Measurements from ENCODE around the gene ACTL8. TPM values are rescaled to one million over a fixed set of nuclear protein-coding genes. Genes with fewer than 3 reads are reported as not detected.

The ACTL8 gene
- polyA plus RNA-seq, 1 donor = not detected

DNA sequence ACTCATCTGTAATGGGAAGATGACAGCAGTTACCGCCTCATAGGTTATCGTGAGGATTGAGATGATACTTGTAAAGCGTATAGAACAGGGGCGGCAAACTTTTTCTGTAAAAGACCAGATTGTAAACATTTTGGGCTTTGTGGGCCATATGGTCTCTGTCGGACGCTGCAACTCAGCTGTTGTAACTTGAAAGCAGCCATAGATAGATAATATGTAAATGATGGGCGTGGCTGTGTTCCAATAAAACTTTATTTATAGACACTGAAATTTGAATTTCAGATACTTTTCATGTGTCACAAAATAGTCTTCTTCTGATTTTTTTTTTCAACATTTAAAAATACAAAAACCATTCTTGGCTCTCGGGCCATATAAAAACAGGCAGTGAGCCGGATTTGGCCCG is 15.8 kb downstream of the ACTL8 start:
- DNase-seq = no peak

DNA sequence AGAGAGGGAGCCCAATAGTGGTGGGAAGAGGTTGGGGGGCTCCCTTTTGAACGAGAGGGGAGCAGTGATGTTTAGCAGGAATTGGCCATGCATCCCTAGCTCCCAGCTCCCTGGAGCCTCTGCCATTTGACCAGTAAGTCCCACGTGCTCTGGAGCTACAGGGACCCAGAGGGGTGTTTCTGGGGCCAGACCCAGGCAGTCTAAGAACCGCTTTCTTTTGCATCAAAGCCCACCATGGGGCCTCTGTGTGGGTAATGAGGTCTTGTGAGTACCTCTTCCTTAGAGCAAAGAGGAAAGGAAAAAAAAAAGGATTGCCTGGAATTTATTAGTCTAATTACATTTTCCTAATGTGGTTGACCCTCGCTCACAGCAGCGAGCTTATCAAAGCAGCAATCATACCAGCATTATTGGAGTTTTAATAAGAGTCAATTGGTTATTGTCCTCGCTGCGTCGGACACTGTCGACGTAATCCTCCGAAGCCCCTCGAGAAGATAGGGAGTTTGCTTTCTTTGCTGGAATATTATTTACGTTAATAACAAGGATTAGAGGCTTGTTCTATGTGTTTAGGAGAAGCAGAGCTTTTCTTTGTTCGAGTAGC is 17.6 kb downstream of the ACTL8 start:
- DNase-seq = no peak

DNA sequence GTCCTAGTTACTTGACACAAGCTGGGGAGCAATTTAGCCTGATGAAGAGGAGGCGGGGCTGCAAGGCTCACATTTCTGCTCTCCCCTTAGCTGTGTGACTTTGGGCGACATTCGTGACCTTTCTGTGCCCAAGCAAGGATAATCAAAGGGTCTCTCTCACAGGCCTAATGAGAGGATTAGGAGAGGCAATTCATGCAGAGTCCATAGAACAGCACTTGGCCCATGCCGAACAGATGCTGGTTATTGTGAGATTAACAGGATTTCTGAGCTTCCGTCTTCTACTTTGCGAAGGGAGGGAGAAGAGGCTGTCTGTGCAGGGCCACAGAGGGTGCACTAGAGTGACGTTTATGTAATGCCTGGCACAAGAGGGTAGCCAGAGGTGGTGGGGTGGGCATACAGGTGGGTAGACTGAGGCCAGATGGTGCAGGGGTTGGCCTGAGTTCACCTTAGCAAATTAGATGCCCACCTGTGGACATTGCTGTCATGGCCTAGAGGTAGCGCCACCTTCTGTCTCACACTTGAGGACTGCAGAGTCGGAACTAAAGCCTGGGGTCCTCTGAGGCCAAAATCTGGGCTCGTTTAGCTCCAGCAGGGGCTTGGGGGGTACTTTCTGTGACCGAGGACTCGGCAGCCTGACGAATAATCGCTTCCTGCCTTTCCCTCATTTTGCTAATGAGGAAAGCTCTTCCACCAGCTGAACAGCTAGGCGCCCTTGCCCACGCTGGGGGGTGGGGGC is 18.6 kb downstream of the ACTL8 start:
- no peak for DNase-seq

DNA sequence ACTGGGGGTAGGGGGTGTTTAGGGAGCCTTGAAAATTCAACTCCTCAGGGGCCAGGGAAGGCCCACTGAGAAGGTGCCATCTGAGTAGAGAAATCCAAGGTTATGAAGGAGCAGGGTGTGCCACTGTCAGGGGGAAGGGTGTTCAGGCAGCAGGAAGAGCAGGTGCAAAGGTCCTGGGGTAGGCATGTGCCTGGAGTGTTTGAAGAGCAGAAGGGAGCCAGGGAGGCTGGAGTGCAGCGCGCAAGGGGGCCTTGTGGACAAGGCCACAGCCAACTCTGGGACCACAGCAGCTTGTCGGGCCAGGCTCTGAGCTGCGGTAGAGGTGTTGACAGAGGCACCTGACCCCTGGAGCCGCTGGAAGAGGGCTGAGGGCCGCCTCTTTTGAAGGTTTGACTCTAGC is 19.3 kb downstream of the ACTL8 start:
- no peak for DNase-seq

DNA sequence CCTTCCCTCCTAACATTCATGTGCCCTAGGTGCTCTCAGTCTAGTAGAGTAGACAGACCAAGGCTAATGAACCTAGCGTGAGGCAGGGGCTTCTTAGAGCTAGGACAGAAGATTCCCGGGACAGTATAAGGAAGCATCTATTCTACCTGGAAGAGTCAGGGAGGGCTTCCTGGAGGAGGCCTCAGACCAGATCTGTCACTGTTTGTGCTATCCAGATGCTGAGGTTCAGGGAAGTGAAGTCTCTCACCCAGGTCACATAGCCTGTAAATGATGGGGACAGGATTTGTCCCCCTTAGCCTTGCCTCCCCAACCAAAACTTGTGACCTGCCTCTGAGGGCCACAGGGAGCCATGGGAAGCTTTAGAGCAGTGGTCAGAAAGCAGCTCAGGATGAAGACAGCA is 20.7 kb downstream of the ACTL8 start:
- no peak for DNase-seq

DNA sequence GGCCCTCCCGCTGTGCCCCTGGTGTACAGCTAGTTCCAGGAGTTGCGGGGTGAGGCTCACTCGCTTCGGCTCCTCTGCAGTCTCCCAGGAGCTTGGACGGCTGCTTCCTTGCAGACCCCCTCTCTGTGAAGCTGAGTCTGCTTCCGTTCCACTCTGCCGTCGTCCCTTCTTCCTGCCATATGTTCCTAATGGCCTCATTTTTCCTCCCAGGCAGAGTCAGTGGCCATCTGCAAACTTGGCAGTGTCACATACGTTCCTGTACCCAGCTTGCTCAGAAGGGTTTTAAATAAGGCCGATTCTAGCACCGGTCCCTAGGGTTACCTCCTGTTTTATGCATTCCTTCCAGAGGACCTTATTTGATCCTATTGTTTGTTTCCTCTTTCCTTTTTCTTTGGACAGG is 21.3 kb downstream of the ACTL8 start:
- DNase-seq = no peak

DNA sequence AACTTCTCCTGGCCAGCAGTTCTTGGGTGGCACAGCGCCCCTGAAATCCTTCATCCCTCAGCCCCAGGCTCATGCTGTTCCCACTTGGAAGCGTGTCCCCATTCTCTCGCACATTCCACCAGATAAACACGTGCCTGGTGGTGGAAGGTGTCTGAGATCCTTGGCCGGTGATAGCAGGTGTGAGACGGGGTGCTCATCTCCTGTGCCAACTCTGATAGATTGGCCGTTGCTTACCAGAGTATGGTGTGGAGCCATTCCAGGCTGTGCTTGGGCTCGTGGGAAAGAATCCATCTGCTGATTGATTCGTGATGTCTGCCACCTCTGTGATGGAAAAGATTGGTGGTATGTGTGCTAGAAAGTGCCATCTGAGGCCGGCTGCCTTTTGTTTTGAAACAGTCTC is 22.2 kb downstream of the ACTL8 start:
- DNase-seq = no peak

DNA sequence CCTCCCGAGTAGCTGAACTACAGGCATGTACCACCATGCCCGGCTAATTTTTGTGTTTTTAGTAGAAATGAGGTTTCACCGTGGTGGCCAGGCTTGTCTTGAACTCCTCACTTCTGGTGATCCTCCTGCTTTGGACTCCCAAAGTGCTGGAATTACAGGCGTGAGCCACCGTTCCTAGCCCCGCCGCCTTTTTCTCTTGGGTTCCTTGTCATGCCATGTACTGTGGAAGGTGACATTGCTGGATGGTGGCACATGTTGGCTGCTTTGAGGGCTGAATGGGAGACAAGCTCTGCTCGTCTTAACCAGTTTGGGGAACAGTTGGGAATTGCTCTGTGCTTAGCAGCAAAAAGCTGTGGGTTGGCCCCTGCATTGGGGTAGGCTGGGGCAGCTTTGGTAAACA is 22.7 kb downstream of the ACTL8 start:
- no peak for DNase-seq

DNA sequence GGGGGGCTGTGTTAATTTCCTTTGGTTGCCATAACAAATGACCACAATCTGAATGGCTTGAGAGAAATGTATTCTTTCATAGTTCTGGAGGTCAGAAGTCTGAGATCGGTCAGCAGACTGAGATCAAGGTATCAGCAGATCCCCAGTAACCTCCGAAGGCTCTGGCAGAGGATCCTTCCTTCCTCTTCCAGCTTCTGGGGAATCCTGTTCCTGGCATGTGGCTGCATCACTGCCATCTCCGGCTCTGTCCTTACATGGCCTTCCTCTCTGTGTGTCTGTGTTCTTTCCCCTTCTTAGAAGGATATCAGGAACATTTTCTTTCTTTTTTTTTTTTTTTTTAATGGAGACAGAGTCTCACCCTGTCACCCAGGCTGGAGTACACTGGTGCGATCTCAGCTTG is 25.8 kb downstream of the ACTL8 start:
- no peak for DNase-seq

DNA sequence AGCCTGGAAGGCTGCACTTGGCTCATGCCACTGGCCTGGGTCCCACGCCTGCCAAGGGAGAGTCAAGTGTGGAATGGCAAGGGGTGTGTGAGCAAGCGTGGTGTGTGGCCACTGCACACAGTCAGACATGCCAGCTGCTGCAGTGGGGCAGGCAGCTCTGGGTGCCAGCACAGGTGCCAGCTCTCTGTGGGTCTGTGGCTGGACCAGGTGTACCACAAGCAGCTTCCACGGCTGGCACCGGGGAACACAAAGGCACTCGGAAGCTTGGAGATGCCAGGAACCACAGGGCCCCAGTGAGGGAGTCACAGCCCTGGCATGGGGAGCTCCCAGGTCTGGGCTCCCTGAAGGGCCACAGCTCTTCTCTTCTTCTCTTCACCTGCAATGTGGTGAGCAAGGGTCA is 34.8 kb downstream of the ACTL8 start:
- DNase-seq = no peak

DNA sequence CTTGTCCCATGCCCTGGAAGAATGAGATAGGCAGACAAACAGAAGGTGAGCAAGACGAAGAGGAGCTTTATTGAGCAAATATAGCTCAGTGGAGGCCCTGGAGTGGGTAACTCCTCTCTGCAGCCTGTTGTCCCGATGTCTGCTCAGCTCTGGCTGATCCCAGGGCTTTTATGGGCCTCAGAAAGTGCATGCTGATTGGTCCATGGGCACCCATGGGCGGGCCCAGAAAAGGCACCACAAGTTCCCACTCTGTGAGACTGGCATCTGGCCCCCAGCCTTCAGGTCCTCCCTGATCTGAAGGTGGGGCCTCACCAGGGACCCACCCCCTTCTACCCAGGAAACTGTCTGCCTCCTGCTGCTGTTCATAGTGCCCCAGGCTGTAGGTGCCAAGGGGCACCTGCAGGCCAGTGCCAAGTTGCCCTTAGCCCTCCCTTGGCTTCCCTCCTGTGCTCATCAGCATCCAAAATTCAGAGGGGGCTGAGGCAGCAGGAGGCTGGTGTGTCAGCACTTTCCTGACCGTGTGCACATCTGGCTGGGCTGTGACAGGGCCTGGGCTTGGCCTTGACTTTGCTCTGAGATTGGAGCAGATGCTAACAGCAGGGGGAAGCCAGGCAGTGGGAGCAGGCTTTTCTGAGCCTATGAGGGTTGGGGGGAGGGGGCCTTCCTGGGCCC is 35.4 kb downstream of the ACTL8 start:
- no peak for DNase-seq

DNA sequence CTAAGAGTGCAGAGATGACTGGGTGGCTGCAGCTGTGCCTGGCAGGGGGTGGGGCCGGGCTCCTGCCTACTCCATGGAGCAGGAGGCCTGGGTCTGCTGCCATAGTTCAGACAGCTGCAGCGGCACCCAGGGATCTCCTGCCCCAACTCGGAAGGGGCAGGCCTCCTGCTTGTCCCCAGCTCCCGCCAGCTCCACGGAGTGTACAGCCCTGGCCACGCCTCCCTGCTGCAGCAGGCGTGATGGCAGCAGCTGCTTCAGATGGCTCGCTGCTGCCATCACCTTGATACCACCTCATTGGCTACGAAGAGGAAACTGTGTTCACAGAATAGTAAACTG is 35.9 kb downstream of the ACTL8 start:
- no peak for DNase-seq

DNA sequence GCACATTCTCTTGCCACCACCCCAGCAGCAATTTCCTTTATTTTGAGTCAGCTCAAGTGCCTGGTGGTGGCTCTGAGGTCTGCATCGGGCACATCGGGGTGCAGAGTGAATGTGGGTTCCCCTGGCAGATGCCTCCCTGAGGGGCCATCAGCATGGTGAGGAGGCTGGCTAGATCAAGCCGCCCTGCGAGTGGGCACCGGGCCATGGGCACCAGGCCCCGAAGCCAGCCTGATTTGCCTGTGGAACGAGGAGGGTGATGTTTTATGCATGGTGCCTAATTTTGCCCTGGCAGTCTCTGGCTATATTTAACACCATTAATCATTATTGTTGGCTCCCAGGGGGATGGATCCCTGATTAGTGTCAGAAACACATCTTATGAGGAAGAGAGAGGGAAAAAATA is 36.3 kb downstream of the ACTL8 start:
- no peak for DNase-seq

DNA sequence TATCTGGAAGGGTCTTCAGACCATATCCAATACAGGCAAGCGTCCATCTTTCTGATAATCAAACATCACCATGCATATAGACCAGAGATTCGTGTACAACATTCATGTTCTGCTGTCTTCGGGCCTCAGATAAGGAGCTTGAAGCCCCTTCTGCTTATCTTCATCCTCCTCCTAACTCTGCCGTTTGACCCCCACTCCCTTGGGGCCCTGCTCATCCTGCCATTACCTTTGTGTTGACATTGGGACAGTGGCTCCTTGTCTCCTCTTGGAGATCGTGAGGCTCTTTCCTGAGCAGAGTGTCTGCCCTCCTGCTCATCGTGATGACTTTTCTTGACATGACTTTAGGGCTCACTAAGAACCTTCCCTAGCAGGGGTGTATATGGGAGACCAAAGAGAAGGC is 37.3 kb downstream of the ACTL8 start:
- DNase-seq = no peak

DNA sequence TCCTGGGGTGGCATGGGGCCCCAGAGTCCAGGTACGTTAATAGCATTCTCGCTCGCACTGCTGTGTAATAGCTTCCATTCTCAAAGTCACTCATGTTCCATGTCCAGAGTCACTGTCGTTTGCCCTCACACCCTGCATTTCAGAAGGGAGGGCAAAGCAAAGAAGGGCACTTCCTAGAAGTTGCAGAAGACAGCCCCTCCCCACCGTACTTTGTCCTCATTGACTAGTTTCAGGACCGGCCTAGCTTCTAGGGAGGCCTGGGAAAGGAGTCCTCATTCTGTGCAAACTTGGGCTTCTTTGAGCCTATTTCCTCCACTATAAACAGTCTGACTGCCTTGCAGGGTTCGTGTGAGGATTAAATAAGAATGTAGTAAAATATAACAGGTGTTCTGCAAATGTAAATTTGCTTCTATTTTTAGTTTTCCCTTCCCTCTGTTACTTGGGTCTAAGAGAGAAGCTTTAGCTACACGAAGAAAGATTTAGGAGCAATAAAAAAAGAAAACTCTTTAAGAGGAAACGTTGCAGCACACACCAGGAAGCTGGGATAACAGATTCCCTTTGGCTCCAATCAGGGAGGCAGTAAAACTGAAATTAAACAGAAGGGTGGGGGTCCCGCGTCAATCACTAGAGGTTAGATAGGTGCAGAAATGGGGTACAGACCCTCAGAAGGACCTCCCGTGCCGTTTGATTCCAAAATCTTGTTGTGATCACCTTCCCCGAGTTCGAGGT is 40.1 kb downstream of the ACTL8 start:
- no peak for DNase-seq

DNA sequence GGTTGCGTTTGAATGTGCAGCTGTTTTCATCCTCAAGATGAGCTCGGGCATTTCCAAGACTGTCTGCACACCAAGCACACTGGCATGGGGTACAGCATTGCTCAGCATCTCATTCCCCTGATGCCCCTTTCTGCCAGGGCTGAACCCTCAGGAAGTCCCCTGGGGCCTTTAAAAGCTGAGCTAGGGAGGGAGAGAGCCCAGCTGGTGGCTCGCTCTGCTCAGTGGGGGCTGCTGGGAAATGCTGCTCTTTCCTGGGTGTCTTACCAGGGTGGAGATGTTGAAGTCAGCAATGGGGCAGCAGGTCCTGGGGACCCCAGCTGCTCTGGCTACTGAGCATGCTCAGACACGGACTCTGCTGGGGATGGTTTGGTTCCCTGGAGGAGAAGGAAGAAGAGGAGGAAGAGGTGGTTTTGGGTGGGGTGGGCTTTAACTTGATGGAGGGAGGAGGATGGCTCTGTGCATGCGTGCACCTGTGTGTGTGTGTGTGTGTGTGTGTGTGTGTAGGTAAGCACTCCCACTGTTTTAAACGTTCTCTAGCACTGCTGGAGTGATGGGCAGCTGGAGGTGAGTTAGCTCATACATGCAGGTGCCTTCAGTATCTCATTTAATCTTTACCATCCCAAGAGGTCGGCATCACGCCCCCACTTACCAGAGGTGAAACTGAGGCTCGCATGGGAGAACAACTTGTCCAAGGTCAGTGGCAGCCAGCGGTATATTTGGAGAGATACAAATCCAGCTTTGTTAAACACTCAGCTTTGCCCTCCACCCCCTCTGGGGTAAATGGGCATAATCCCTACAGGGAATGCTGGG is 40.9 kb downstream of the ACTL8 start:
- DNase-seq = no peak

DNA sequence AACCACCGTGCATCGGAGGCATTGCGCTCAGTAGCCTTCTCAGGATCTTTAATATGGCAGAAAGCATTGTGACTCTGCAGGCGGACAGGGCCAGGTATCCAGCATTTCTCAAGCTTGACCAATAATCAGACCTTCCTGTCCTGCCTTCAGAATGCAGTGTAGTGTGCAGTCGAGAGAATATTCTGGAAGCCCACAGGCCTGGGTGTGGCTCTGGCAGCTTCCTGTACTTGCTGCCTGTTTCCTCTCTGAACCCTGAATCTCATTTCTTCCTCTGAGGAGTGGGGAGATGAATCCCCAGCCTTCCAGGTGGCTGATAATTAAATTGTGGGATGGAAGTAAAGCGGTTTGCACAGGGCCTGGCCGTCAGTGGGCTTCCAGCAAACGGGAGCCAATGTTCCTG is 42.3 kb downstream of the ACTL8 start:
- DNase-seq = no peak

DNA sequence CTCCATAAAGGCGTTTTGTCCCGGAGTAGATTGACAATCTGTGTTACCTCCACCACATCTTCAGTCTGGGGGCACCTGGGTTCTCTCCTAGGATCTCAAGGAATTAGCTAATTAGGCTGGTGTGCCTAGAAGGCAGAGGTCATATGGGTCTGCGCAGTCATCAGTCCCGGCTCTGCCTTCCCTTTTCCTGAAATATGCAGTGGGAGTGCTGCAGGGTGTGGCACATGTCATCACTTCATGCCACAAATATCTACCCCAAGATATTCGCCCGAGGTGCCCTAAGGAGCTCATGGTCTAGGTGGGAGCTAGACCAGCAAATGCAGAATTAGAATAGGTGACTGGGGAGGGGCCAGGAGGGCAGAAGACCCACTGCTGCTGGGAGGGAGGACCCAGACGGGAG is 42.9 kb downstream of the ACTL8 start:
- no peak for DNase-seq

DNA sequence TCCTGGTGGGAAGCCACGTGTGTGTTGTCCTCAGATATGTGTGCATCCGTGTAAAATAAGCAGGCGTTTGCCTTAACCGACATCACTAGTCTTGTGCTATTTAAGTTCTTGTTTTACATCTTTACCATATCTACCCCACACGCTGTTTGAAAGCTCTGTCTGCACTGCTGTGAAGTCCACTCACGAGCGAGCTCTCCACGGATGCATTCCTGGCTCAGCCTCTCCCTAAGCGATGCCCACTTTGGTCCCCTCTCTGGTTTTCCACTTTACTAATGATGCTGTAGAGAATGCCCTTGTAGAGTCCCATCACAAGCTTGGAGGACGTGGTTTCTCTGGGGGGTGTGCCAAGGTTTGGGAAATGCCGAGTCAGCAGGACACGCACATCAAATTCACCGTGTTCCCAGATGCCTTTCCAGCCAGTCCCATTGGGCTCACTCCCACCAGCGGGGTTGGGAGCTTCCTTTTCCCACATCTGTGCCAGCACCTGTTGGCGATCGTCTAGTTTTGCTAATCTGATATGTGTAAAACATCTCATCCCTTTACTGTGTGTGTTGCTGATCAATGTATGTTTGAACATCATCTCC is 43.8 kb downstream of the ACTL8 start:
- DNase-seq = no peak

DNA sequence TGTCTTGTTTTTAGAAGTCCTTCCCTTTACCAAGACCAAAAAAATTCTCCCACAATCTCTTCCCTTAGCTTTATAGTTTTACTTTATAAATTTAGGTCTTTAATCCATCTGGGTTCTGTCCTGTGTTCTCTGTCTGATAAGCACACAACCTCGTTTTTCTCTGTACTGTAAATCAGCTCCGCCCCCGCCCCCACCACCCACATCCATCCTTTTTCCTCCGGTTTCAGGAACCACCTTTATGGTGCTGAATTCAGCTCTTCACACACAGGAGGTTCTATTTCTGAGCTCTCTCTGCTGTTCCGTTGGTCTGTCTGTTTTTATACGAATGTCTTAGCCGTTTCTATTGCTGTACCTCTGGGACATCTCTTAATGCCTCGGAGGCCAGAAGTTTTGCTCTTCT is 44.5 kb downstream of the ACTL8 start:
- DNase-seq = no peak

DNA sequence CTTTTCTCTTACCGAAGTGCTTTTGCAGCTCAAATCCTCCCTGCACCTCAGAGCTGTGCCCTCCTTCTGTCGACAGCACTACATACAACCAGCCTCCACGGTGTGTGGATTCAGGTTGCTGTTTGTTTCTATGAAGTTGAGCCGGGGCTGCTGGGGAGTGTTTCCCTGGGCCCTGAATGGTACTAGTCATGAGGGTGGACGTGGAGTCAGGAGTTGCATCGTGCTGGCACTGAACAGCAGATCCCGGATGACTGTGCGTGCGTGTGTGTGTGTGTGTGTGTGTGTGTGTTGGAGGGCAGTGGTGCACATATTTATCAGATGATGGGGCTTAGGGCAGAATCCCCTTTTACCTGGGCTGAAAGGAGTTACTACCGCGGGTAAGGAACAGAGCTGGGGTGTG is 47.0 kb downstream of the ACTL8 start:
- DNase-seq = no peak

DNA sequence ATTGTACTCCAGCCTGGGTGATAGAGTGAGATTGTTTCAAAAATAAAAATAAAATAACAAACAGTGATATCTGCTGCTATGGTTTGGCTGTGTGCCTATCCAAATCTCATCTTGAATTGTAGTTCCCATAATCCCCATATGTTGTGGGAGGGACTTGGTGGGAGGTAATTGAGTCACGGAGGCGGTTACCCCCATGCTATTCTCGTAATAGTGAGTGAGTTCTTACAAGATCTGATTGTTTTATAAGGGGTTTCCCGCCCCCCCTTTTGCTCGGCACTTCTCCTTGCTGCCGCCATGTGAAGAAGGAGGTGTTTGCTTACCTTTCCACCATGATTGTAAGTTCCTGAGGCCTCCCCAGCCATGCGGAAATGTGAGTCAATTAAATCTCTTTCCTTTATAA is 47.8 kb downstream of the ACTL8 start:
- DNase-seq = no peak

Measured in left kidney (tissue), 2 donors.